Fibroblast of the aortic adventitia (primary cell): ENCODE measurements around the gene CMBL. TPM values are rescaled to one million over a fixed set of nuclear protein-coding genes. Genes with fewer than 3 reads are reported as not detected.

Experiments
- DNase-seq: peaks from one replicate; pipeline ENCODE4 v3.0.0-alpha.2; 2010; ENCODE audit warnings: low read depth
- H3K4me3 ChIP-seq: 2 replicates; pipeline ENCODE4 v1.5.1; 2011; ENCODE audit warnings: low read depth, mild to moderate bottlenecking, control low read depth, low read length, moderate library complexity
- total RNA-seq: library from RNA; depleted of rRNA; stranded (reverse); fragments of >200 nt; gene quantifications from 2 replicates; pipeline ENCODE4 v1.2.3, GENCODE V29; 2012; ENCODE audit warnings: low replicate concordance
- TF ChIP-seq, protein P1 (sequence below): IDR thresholded peaks from 2 replicates; pipeline ENCODE4 v1.5.1; 2011; ENCODE audit warnings: mild to moderate bottlenecking, low read length, control low read depth, inconsistent platforms; ENCODE audit not compliant: insufficient read depth

The CMBL gene
- total RNA-seq, 1 donor: 12.3 TPM

DNA sequence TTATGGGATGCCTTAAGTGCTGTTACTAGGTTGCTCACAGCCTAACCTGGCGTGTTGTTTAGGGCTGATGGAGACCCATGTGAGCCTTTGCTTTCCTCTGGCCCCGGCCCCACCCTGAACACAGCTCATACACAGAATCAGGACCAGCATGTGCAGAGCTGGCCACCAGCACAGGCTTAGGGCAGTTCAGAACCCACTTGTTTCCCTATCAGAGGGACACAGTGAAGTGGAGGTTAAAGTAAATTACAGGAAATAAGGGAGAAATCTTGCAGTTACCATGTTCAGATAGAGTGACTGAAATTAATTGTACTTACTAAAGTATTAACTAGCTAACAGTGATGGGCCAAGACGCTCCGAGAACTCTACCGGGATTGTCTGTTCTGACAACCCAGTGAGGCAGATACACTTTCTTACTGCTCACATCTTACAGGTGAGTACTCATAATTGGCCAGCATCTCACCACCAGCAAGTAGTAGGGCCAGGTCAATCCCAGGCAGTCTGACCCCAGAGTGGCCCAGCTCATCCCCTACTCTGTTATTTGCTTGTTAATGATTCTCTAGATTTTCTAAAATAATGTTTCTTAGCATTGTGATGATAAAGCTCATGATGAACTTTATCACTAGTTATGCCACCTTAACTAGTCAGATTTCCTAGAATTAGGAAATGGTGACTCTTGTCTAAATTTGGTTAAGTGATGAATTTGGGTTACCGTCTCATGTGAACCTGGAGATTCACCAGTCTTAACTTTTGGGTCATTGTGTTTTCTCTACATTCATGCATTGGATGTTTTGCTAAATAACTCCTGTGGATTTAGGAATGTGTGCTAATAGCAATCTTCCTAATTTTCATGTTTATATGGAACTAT lies 42.2 kb downstream of the CMBL start:
- TF ChIP-seq, protein P1, sequence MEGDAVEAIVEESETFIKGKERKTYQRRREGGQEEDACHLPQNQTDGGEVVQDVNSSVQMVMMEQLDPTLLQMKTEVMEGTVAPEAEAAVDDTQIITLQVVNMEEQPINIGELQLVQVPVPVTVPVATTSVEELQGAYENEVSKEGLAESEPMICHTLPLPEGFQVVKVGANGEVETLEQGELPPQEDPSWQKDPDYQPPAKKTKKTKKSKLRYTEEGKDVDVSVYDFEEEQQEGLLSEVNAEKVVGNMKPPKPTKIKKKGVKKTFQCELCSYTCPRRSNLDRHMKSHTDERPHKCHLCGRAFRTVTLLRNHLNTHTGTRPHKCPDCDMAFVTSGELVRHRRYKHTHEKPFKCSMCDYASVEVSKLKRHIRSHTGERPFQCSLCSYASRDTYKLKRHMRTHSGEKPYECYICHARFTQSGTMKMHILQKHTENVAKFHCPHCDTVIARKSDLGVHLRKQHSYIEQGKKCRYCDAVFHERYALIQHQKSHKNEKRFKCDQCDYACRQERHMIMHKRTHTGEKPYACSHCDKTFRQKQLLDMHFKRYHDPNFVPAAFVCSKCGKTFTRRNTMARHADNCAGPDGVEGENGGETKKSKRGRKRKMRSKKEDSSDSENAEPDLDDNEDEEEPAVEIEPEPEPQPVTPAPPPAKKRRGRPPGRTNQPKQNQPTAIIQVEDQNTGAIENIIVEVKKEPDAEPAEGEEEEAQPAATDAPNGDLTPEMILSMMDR: no peak
- DNase-seq: no peak
- H3K4me3 ChIP-seq: no peak overlapping the region

DNA sequence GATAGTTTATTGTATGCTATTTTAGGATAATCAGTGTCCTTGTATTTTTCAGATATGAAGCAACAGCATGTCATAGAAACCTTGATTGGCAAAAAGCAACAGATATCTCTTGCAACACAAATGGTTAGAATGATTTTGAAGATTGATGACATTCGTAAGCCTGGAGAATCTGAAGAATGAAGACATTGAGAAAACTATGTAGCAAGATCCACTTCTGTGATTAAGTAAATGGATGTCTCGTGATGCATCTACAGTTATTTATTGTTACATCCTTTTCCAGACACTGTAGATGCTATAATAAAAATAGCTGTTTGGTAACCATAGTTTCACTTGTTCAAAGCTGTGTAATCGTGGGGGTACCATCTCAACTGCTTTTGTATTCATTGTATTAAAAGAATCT lies 43.1 kb downstream of the CMBL start:
- no peak for DNase-seq
- TF ChIP-seq, protein P1: no peak
- H3K4me3 ChIP-seq: no peak overlapping the region

DNA sequence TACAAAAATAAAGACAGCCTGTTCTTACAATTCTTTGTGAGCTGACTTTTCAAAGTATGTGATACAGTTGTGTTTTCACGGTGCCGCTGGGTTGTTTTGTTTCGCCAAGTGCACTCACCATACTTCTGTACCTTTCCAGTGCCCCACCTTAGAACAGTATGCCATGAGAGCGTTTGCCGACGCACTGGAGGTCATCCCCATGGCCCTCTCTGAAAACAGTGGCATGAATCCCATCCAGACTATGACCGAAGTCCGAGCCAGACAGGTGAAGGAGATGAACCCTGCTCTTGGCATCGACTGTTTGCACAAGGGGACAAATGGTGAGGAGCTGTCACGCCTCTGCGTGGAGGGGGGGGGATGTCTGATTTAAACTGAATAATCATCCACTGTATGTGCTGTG lies 44.7 kb downstream of the CMBL start:
- TF ChIP-seq, protein P1: no peak
- no peak for DNase-seq
- H3K4me3 ChIP-seq: no peak overlapping the region

DNA sequence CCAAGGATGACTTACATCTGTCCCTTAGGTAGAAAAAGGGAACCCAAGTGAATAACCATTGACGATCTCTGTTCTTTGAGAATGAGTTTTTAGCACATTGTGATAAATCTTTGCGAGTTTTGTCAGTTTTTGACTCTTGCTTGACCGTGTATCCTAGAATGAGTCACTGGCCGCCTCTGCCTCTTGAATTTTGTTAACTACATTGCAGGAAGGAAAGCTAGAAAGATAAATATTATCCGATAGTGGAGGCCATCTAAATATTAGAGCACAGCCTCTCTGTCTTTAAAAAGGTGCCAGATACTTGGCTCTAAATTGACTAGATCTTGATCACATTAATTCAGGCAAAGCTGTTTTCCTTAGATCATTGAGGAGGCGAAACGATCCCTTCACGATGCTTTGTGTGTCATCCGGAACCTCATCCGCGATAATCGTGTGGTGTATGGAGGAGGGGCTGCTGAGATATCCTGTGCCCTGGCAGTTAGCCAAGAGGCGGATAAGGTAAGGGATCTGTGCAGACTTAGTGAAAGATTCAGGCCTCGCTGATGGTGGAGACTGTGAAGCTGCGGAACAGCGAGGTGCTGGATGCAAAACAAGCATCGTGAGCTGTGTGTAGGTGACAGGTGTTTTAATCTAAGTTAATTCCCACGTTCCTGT lies 45.5 kb downstream of the CMBL start:
- TF ChIP-seq, protein P1: no peak
- DNase-seq: no peak
- H3K4me3 ChIP-seq: no peak overlapping the region

DNA sequence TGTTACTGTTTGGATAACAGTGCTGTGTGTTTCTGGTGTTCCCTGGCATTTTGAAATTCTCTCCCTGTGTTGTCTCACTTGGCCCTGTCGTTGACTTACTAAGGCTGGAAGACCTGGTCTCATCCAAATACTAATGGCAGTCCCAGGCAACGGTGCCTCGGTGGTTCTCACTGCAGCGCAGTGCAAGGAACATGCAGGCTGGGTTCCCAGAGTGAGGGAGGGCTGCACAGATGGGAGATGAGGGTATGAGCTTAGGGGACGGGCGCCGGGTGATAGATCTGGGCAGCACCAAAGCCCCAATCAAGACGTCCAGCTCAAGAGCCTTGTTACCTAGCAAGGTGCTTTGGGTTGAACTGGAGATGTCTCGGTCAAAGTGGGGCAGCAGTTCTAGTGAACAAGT lies 46.6 kb downstream of the CMBL start:
- TF ChIP-seq, protein P1: no peak
- no peak overlapping the region for H3K4me3 ChIP-seq
- no peak for DNase-seq

DNA sequence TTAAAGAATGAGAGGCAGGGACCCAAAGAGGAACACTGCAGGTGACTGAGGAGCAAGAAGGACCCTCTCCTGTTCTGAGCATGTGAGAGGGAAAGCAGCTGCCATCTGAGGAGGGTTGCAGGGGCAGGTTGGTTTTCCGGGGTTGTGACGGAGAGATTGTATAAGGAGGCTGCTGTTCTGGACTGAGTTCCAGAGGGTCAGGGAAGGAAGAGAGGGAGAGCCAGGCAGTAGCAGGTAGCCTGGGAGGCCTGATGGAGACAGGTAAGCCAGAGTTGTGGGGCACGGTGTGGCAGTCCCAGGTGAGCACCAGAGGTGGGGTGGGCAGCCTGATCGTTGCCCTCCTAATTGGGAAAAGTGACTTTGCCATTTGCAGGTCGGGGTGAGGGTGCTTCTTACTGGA lies 47.8 kb downstream of the CMBL start:
- TF ChIP-seq, protein P1: no peak
- DNase-seq: no peak
- H3K4me3 ChIP-seq: no peak overlapping the region
